GM21515 (cell line): ENCODE measurements around the gene PDLIM5.
"Not testable (repeated sequence)": the region's sequence is repeated elsewhere in the genome, so short reads cannot be mapped to it uniquely, and the experiment has no call there.

Source experiments
- ATAC-seq: cut with Tn5 transposase; IDR thresholded peaks from one replicate; pipeline ENCODE4 v1.9.1; 2021; ENCODE audit not compliant: unreplicated experiment

PDLIM5 gene

GRCh38 chr4:94451695-94452475 lies at the start of gene PDLIM5:
Gene PDLIM5, plus strand, starts transcription at chr4:94451942. Its CDS starts 3,347 bp downstream, at chr4:94455289.
- peak; percentile 94 for ATAC-seq

GRCh38 chr4:94402439-94402838 lies 49.3 kb upstream of the PDLIM5 start:
- not testable (repeated sequence) for ATAC-seq

GRCh38 chr4:94403751-94404150 lies 48.0 kb upstream of the PDLIM5 start:
- ATAC-seq = no peak

GRCh38 chr4:94406668-94407437 lies 44.9 kb upstream of the PDLIM5 start:
- peak; percentile 87 for ATAC-seq

- ATAC-seq = no peak
These were observed 43.9 kb upstream of the PDLIM5 start for GRCh38 chr4:94407846-94408245.

- ATAC-seq = no peak
These were observed 43.0 kb upstream of the PDLIM5 start for GRCh38 chr4:94408549-94409374.

DNA sequence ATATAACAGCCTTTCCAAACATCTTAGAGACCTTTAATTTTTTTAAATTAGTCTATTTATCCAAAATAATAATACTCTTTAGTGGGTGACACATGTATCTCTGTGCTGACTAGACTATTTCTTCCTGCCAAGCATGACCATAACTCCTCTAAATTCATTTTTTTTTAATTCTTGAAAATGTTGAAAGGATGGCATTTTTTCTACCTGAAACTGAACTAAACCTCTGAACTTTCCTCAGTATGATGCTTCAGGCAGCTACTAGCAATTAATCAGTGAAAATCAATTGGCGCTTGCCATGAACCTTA lies 42.4 kb upstream of the PDLIM5 start:
- no peak for ATAC-seq

DNA sequence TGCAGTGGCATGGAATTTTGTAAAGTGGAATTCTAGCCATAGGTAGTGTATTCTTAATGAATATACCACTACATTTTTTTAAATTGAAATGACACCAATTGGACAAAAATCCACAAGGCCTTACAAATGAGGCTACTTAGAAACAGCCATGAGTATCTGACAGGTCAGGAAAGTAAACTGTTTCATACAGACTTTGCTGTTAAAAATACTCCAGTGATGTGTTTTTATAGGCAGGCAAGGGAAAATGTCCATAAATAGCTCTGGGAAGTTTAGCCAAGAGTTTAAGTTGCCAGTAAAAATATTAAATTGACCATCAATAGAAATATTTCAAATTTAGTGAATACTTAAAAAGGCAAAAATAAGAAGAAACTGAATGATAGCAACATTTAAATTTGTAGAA lies 41.8 kb upstream of the PDLIM5 start:
- ATAC-seq = no peak

DNA sequence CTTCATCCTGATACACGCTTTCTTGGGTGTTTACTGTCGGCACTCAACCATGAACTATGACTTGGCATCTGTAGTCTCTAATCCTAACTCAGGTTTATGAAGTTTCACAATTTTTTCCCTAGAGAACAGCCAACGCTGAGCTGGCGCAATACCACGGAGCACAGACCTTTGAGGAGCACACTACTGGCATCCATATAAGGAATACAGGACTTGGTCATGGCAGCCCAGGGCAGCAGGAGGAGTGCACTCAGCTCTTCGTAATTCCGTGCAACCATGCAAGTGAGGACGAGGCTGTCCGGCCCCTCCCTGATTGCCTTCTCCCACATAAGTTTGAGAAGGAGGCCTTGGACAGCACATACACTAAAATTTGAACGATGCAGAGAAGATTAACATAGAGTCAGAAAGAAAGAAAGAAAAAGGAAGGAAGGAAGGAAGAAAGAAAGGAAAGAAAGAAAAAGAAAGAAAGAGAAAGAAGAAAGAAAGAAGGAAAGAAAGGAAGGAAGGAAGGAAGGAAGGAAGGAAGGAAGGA lies 41.0 kb upstream of the PDLIM5 start:
- ATAC-seq = no peak

DNA sequence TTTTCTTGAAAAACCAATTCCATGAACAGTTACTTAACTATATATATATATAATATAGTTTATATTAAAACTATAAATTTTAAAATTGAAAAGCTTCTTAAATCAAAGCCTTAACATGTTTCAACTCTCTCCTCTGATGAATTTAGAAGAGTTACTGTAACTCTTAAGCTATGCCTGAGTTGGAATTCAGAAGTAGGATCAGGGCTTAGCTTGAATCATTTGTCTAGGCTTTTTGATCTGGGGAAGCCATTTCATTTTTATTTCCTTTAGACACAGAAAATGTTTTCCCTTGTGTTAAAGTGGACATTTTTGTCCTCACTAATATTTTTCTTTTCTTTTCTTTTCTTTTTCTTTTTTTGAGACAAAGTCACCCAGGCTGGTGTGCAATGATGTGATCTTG lies 40.4 kb upstream of the PDLIM5 start:
- no peak for ATAC-seq

GRCh38 chr4:94412019-94412657 lies 39.6 kb upstream of the PDLIM5 start:
- ATAC-seq = no peak

GRCh38 chr4:94412658-94413038 lies 39.1 kb upstream of the PDLIM5 start:
- no peak for ATAC-seq

DNA sequence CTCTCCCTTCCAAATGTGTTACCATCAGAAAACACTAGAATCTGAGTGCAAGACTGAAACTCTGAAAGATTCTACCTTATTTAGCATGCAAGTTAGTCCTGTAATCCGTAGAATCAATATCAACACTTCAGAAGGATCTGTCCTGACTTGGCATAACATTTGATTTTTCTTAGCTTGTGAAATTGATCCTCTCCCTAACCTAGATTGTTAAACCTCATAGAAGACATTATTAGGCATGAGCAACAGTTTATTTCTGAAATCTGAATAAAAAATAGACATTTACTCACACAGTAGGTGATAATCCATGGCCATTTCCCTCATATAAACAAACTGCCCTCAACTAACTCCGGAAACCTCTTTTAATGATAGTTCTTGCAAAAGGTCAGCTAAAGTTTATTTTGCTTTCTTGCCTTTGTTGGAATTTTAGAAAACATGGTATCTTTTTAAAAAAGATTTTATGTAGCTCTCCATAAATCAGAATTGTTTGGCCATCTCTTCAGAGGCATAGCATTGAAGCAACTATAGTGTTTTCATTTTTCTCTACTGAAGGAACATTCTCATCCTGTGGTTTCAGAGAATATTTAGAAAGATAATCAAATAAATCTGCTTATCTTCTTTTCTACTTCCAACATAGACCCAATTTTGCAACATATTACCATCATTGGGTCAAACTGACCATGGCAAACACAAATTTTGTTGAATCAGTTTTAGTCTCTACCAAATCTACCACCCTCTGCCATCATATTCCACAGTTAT lies 38.5 kb upstream of the PDLIM5 start:
- ATAC-seq = no peak

DNA sequence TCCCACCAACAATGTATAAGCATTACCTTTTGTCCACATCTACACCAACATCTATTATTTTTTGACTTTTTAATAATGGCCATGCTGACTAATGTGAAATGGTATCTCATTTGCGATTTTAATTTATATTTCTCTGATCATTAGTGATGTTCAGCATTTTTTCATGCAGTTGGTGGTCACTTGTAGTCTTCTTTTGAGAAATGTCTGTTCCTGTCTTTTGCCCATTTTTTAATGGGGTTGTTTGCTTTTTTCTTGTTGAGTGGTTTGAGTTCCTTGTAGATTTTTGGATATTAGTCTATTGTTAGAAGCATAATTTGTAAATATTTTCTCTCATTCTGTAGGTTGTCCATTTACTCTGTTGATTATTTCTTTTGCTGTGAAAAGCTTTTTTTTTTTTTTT lies 36.8 kb upstream of the PDLIM5 start:
- no peak for ATAC-seq

DNA sequence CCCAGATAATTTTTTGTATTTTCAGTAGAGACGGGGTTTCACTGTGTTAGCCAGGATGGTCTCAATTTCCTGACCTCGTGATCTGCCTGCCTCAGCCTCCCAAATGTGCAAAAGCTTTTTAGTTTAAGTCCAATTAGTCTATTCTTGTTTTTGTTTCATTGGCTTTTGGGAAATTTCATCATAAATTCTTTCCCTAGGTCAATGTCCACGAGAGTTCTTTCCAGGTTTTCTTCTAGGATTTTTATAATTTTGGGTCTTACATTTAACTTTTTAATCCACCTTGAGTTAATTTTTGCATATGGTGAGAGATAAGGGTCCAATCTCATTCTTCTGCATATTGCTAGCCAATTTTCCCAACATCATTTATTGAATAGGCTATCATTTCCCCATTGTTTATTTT lies 36.3 kb upstream of the PDLIM5 start:
- no peak for ATAC-seq

GRCh38 chr4:94416335-94416734 lies 35.4 kb upstream of the PDLIM5 start:
- no peak for ATAC-seq

DNA sequence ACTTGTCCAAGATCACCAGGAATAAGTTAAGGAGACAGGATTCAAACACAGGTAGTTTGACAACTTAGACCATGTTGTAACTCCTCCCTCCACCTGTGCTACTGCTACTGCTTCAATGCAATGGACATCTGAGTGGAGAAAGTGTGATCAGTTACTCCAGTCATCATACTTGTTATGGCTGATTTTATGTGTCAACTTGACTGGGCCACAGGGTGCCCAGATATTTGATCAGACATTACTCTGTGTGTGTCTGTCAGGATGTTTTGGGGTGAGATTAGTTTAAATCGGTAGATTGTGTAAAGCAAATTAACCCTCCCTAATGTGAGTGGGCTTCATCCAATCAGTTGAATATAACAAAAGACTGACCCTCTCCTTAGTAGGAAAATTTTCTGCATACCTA lies 34.8 kb upstream of the PDLIM5 start:
- no peak for ATAC-seq

GRCh38 chr4:94419549-94419948 lies 32.2 kb upstream of the PDLIM5 start:
- ATAC-seq = no peak

DNA sequence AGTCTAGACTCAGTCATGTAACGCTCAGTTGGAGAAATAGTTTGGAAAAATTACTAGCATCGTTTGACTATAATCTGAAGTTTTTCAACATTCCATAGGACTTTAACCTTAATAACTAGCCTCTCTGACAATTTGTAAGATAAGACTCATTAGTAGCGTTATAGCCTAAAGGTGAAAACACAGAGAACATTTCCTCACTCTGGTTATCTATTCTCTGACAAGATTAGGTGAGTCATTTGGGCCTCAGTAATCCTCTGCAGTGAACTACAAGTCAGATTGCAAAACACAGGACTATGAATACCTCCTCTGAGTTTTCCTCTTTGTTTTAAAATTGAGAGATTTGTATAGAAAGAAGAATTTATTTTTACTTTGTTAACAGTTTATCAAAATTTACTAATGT lies 31.8 kb upstream of the PDLIM5 start:
- ATAC-seq = no peak

DNA sequence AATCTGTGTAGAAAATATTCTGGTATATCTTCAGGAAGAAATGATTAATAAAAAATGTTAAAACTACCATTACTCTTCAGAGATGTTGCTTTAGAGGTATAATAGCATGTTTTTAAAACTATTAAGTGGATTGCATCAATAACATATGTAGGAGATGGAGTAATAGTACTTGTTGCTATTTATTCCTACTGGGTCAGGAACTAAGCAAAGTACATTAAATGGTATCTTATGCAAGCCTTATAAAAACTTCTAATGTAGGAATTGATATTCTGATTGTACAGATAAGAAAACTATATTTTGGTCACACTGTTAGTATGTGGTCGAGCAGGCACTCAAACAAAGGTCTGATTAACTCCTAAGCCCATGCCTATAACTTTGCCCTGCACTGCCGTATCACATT lies 31.4 kb upstream of the PDLIM5 start:
- ATAC-seq = no peak
